ENCODE measurements around the gene PPP3CB.

The PPP3CB gene

DNA sequence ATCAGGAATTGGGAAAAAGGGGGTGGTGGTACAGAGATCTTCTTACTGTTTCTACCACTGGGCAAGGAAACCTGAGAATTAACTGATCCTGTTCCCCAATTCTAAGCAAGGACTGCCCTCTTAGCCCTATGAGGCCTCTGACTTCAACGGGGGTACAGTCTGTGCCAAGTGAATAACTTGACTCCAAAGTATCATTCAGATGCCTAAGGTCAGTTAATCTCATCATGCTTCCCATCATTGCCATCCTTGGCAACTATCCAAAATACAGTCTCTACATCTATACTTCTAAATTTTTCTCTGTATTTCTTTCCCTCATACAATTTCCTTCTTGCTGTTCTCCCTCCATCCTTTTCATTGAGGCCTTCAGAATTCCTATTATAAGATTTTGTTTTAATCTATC, 10.5 kb downstream of the PPP3CB start:
- H3K27me3 ChIP-seq (ENCODE audit: insufficient read depth, insufficient read length), result no peaks in the 10 kb centered on the region
- H3K9ac ChIP-seq (ENCODE audit: insufficient read length, low read depth), result no peak overlapping the region
- no peak overlapping the region for H3K4me3 ChIP-seq (ENCODE audit: insufficient read length, low read depth)
- H3K9me3 ChIP-seq (ENCODE audit: insufficient read depth, low read length), result no peaks in the 10 kb centered on the region
- H3K36me3 ChIP-seq (ENCODE audit: insufficient read depth, insufficient read length, low read length), result peaks cover 8% of the 10 kb centered on the region
- no peaks in the 10 kb centered on the region for H3K4me1 ChIP-seq (ENCODE audit: insufficient read depth, insufficient read length)
- no peak for DNase-seq (ENCODE audit: low read depth, low spot score)
- TF ChIP-seq SUZ12 (IDR thresholded peaks at IDR 0.05; ENCODE audit: extremely low read depth, insufficient read depth, insufficient read length) (no peak), ZNF274 (IDR thresholded peaks at IDR 0.05; ENCODE audit: low read depth, low read length) (no peak)

DNA sequence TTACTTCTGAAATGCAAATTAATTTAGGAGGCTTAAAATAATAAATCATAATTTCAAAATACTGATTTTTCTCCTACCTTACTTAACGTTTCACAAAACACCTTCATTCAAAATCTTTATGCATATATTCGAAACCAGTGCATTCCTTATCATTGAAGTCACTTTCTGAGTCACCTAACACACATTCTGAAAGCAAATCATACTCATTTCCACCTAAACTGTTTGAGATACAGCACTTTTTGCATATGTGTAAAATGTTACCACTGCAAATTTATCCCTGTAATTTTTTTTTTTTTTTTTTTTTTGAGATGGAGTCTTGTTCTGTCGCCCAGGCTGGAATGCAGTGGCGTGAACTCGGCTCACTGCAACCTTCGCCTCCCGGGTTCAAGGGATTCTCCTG, 15.7 kb downstream of the PPP3CB start:
- H3K36me3 ChIP-seq (ENCODE audit: insufficient read depth, insufficient read length, low read length), result peaks cover 20% of the 10 kb centered on the region
- H3K9ac ChIP-seq (ENCODE audit: insufficient read length, low read depth), result no peak overlapping the region
- H3K4me1 ChIP-seq (ENCODE audit: insufficient read depth, insufficient read length), result no peaks in the 10 kb centered on the region
- TF ChIP-seq ZNF274 (IDR thresholded peaks at IDR 0.05; ENCODE audit: low read depth, low read length) (no peak), YY1 (IDR thresholded peaks at IDR 0.05; ENCODE audit: insufficient read depth, insufficient read length) (no peak), SUZ12 (IDR thresholded peaks at IDR 0.05; ENCODE audit: extremely low read depth, insufficient read depth, insufficient read length) (no peak)
- H3K4me3 ChIP-seq (ENCODE audit: insufficient read length, low read depth), result no peak overlapping the region
- H3K9me3 ChIP-seq (ENCODE audit: insufficient read depth, low read length), result no peaks in the 10 kb centered on the region
- no peaks in the 10 kb centered on the region for H3K27me3 ChIP-seq (ENCODE audit: insufficient read depth, insufficient read length)
- DNase-seq (ENCODE audit: low read depth, low spot score), result no peak

DNA sequence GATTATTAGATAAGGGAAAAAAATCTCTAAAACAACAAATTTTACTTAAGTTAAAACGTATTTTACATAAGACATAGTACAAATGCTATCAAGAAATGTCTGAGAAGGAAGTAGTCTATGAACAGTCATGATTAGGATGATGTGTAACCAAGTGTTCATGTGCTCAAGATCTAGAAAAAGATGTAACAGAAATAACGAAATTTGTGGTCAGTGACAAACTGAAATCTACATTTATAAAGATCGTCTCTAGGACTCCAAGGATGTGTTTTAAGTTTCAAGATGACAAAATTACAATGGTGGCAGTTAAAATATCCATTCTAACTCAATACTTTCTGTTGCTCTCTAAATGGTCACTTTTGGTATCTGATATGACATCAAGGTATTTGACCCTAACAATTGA, 17.2 kb downstream of the PPP3CB start:
- Histone ChIP-seq H3K36me3 (ENCODE audit: insufficient read depth, insufficient read length, low read length) (peaks cover 20% of the 10 kb centered on the region), H3K4me3 (ENCODE audit: insufficient read length, low read depth) (no peak overlapping the region), H3K9me3 (ENCODE audit: insufficient read depth, low read length) (no peaks in the 10 kb centered on the region), H3K27me3 (ENCODE audit: insufficient read depth, insufficient read length) (no peaks in the 10 kb centered on the region), H3K9ac (ENCODE audit: insufficient read length, low read depth) (no peak overlapping the region), H3K4me1 (ENCODE audit: insufficient read depth, insufficient read length) (no peaks in the 10 kb centered on the region)
- TF ChIP-seq SUZ12 (IDR thresholded peaks at IDR 0.05; ENCODE audit: extremely low read depth, insufficient read depth, insufficient read length) (no peak), YY1 (IDR thresholded peaks at IDR 0.05; ENCODE audit: insufficient read depth, insufficient read length) (no peak), ZNF274 (IDR thresholded peaks at IDR 0.05; ENCODE audit: low read depth, low read length) (no peak)
- no peak for DNase-seq (ENCODE audit: low read depth, low spot score)

DNA sequence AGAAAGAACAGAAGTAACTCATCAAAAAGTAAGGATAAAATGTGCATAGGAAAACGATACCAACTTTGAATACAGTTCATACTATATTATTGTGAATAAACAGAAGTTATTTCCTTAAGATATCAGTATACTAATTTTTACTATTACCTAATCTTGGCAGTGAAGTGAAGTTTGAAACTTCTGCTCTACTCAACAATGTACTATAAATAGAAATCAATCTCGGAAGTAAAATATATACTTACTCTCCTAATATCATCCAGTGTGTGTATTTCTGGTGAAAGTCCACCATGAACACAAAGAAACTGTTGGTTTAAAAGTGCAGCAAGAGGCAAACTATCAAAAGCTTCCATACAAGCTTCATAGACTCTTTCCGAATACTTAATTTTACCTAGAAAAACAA, 24.6 kb downstream of the PPP3CB start:
- no peaks in the 10 kb centered on the region for H3K27me3 ChIP-seq (ENCODE audit: insufficient read depth, insufficient read length)
- no peaks in the 10 kb centered on the region for H3K4me1 ChIP-seq (ENCODE audit: insufficient read depth, insufficient read length)
- no peak overlapping the region for H3K4me3 ChIP-seq (ENCODE audit: insufficient read length, low read depth)
- no peak for DNase-seq (ENCODE audit: low read depth, low spot score)
- no peak overlapping the region for H3K9ac ChIP-seq (ENCODE audit: insufficient read length, low read depth)
- H3K9me3 ChIP-seq (ENCODE audit: insufficient read depth, low read length), result no peaks in the 10 kb centered on the region
- peaks cover 56% of the 10 kb centered on the region for H3K36me3 ChIP-seq (ENCODE audit: insufficient read depth, insufficient read length, low read length)
- no peak for TF ChIP-seq ZNF274 (IDR thresholded peaks at IDR 0.05; ENCODE audit: low read depth, low read length)
- no peak for TF ChIP-seq YY1 (IDR thresholded peaks at IDR 0.05; ENCODE audit: insufficient read depth, insufficient read length)
- TF ChIP-seq SUZ12 (IDR thresholded peaks at IDR 0.05; ENCODE audit: extremely low read depth, insufficient read depth, insufficient read length), result no peak

DNA sequence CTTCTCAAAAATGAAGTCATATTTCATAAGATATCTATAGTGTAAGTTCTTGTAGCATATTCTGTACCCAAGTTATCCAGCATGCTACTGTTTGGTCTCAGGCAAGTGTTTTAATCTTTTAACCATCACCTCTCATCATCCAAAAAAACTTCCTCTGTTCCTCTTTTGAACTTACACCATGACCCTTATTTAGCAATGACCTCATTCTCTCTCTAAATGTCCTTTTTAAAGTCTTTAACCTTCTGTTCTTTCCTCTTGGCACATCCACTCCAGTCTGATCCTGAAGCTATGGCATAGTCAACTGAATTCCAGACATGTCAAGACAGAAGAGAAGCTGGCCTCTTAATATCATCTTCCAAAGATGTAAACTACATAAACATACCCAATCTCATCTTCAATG, 26.2 kb downstream of the PPP3CB start:
- Histone ChIP-seq H3K4me1 (ENCODE audit: insufficient read depth, insufficient read length) (no peaks in the 10 kb centered on the region), H3K4me3 (ENCODE audit: insufficient read length, low read depth) (no peak overlapping the region), H3K9me3 (ENCODE audit: insufficient read depth, low read length) (no peaks in the 10 kb centered on the region), H3K27me3 (ENCODE audit: insufficient read depth, insufficient read length) (no peaks in the 10 kb centered on the region), H3K9ac (ENCODE audit: insufficient read length, low read depth) (no peak overlapping the region), H3K36me3 (ENCODE audit: insufficient read depth, insufficient read length, low read length) (peaks cover 60% of the 10 kb centered on the region)
- TF ChIP-seq ZNF274 (IDR thresholded peaks at IDR 0.05; ENCODE audit: low read depth, low read length) (no peak), YY1 (IDR thresholded peaks at IDR 0.05; ENCODE audit: insufficient read depth, insufficient read length) (no peak), SUZ12 (IDR thresholded peaks at IDR 0.05; ENCODE audit: extremely low read depth, insufficient read depth, insufficient read length) (no peak)
- no peak for DNase-seq (ENCODE audit: low read depth, low spot score)

DNA sequence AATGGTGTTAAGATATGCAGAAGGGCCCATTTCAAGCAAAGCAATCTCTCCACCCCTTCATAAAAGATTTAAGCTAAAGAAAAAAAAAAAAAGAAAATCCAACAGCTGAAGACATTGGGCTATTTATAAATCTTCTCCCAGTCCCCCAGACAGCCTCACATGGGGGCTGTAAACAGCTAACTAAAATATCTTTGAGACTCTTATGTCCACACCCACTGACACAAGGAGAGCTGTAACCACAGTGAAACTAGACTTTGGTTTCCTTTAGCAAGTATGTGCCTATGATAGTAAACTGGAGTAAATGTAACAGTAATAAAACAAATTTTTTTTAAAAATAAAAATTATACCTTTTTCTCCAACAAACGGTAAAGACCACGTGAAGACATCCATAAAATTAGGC, 28.6 kb downstream of the PPP3CB start:
- Histone ChIP-seq H3K4me1 (ENCODE audit: insufficient read depth, insufficient read length) (no peaks in the 10 kb centered on the region), H3K9me3 (ENCODE audit: insufficient read depth, low read length) (no peaks in the 10 kb centered on the region), H3K4me3 (ENCODE audit: insufficient read length, low read depth) (no peak overlapping the region), H3K9ac (ENCODE audit: insufficient read length, low read depth) (no peak overlapping the region), H3K36me3 (ENCODE audit: insufficient read depth, insufficient read length, low read length) (peaks cover 61% of the 10 kb centered on the region), H3K27me3 (ENCODE audit: insufficient read depth, insufficient read length) (no peaks in the 10 kb centered on the region)
- DNase-seq (ENCODE audit: low read depth, low spot score), result no peak
- TF ChIP-seq YY1 (IDR thresholded peaks at IDR 0.05; ENCODE audit: insufficient read depth, insufficient read length), result no peak
- no peak for TF ChIP-seq SUZ12 (IDR thresholded peaks at IDR 0.05; ENCODE audit: extremely low read depth, insufficient read depth, insufficient read length)
- TF ChIP-seq ZNF274 (IDR thresholded peaks at IDR 0.05; ENCODE audit: low read depth, low read length), result no peak

DNA sequence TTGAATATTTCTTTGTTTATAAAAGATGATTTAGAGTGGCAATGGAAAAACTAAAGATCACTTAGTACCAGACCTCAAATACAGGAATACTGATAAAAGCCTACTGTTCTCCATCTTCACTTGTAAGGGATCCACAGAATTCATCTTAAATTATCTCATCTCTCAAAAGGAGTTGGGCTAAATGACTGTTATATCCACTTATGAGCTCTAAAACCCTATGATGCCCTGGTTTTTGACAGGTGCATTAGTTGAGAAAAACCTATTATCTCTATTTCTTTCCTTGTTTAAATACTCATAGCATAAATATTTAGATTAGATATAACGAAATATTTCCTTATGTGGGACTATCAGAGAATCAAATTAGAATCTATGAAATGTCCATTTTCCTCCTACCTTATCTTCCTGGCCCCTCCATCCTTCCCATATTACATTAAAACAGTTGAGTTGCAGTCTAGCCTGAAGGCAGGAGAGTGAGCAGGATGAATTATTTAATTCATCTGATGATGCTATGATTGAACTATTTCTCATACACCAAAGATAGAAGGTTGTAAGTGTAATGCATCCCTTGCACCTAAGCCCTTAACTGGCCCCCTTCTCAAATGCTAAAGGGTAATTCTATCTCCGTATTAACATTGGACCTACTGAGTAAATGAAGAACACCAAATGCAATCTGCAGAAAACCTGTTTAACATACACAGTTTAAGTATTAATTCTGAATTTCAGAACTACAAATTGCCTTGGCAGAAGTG, 29.7 kb downstream of the PPP3CB start:
- H3K9me3 ChIP-seq (ENCODE audit: insufficient read depth, low read length), result no peaks in the 10 kb centered on the region
- no peaks in the 10 kb centered on the region for H3K4me1 ChIP-seq (ENCODE audit: insufficient read depth, insufficient read length)
- DNase-seq (ENCODE audit: low read depth, low spot score), result no peak
- peaks cover 56% of the 10 kb centered on the region for H3K36me3 ChIP-seq (ENCODE audit: insufficient read depth, insufficient read length, low read length)
- no peaks in the 10 kb centered on the region for H3K27me3 ChIP-seq (ENCODE audit: insufficient read depth, insufficient read length)
- H3K4me3 ChIP-seq (ENCODE audit: insufficient read length, low read depth), result no peak overlapping the region
- no peak overlapping the region for H3K9ac ChIP-seq (ENCODE audit: insufficient read length, low read depth)
- no peak for TF ChIP-seq YY1 (IDR thresholded peaks at IDR 0.05; ENCODE audit: insufficient read depth, insufficient read length)
- no peak for TF ChIP-seq SUZ12 (IDR thresholded peaks at IDR 0.05; ENCODE audit: extremely low read depth, insufficient read depth, insufficient read length)
- TF ChIP-seq ZNF274 (IDR thresholded peaks at IDR 0.05; ENCODE audit: low read depth, low read length), result no peak

All from NT2/D1 (cell line).